GM21737 (cell line): ENCODE data around the gene ZNF814.
"Not testable (repeated sequence)": the region's sequence is repeated elsewhere in the genome, so short reads cannot be mapped to it uniquely, and the experiment has no call there.

Source experiments
- ATAC-seq: cut with Tn5 transposase; IDR thresholded peaks from one replicate; pipeline ENCODE4 v1.9.1; 2021; ENCODE audit warnings: mild to moderate bottlenecking, moderate library complexity; ENCODE audit not compliant: unreplicated experiment

ZNF814 gene

GRCh38 chr19:57867868-57868492 is 20.9 kb downstream of the ZNF814 start:
- ATAC-seq: no peak

- ATAC-seq: not testable (repeated sequence)
These were observed 26.5 kb downstream of the ZNF814 start for GRCh38 chr19:57862351-57862750.

- not testable (repeated sequence) for ATAC-seq
These were observed 34.7 kb downstream of the ZNF814 start for GRCh38 chr19:57854117-57854516.

- not testable (repeated sequence) for ATAC-seq
These were observed 36.8 kb downstream of the ZNF814 start for GRCh38 chr19:57851812-57852603.

GRCh38 chr19:57850553-57851017 is 38.3 kb downstream of the ZNF814 start:
- no peak for ATAC-seq

GRCh38 chr19:57849666-57850473 is 39.0 kb downstream of the ZNF814 start, which contains the start of gene ZNF587:
ZNF587 (plus strand) TSS chr19:57849859; CDS start chr19:57850039, 180 bp downstream.
- ATAC-seq: peak; percentile 94

GRCh38 chr19:57849162-57849665 is 39.6 kb downstream of the ZNF814 start:
- peak; percentile 17 for ATAC-seq

- not testable (repeated sequence) for ATAC-seq
These were observed 41.7 kb downstream of the ZNF814 start for GRCh38 chr19:57847164-57847563.

GRCh38 chr19:57841122-57841763 is 47.6 kb downstream of the ZNF814 start:
- ATAC-seq: no peak

GRCh38 chr19:57838622-57839191 is 50.1 kb downstream of the ZNF814 start:
- not testable (repeated sequence) for ATAC-seq

- not testable (repeated sequence) for ATAC-seq
These were observed 51.8 kb downstream of the ZNF814 start for GRCh38 chr19:57836991-57837390.

- no peak for ATAC-seq
These were observed 58.7 kb downstream of the ZNF814 start, which contains the start of gene ZNF587B for GRCh38 chr19:57830071-57830602. ZNF587B (plus strand) TSS chr19:57830299; CDS start chr19:57830529, 230 bp downstream.

- ATAC-seq: no peak
These were observed 59.5 kb downstream of the ZNF814 start for GRCh38 chr19:57829316-57829715.

GRCh38 chr19:57825511-57825910 is 63.3 kb downstream of the ZNF814 start:
- no peak for ATAC-seq

GRCh38 chr19:57823608-57824007 is 65.2 kb downstream of the ZNF814 start:
- not testable (repeated sequence) for ATAC-seq

- ATAC-seq: not testable (repeated sequence)
These were observed 65.7 kb downstream of the ZNF814 start for GRCh38 chr19:57823155-57823554.

- ATAC-seq: not testable (repeated sequence)
These were observed 67.3 kb downstream of the ZNF814 start for GRCh38 chr19:57821501-57821900.

GRCh38 chr19:57821095-57821494 is 67.7 kb downstream of the ZNF814 start:
- ATAC-seq: not testable (repeated sequence)

- ATAC-seq: no peak
These were observed 68.2 kb downstream of the ZNF814 start for GRCh38 chr19:57820599-57820998.
